Measurements from ENCODE around the gene YBX2.

YBX2 gene

GRCh38 chr17:7322520-7323194, 28.2 kb upstream of the YBX2 start:
- no peak for DNase-seq

GRCh38 chr17:7321466-7321865, 27.0 kb upstream of the YBX2 start:
- no peak for DNase-seq

GRCh38 chr17:7318121-7318860, 23.9 kb upstream of the YBX2 start:
- no peak for DNase-seq

GRCh38 chr17:7317161-7317803, 22.8 kb upstream of the YBX2 start:
- no peak for DNase-seq

GRCh38 chr17:7315570-7316235, 21.3 kb upstream of the YBX2 start:
- DNase-seq = no peak

GRCh38 chr17:7314719-7315569, 20.5 kb upstream of the YBX2 start, which contains the start of gene GPS2:
TSS of gene GPS2 (minus strand) at chr17:7315360. CDS start at chr17:7315052, 308 bp downstream.
- peak; percentile 63 to 78 for DNase-seq

- DNase-seq = no peak
Measured at GRCh38 chr17:7313890-7314718, 19.7 kb upstream of the YBX2 start.

- DNase-seq = peak in 1 of 2 experiments; percentile 11
Measured at GRCh38 chr17:7313088-7313889, 18.9 kb upstream of the YBX2 start.

- no peak for DNase-seq
Measured at GRCh38 chr17:7312432-7313087, 18.1 kb upstream of the YBX2 start.

- DNase-seq = no peak
Measured at GRCh38 chr17:7311110-7311705, 16.8 kb upstream of the YBX2 start.

- no peak for DNase-seq
Measured at GRCh38 chr17:7309628-7310027, 15.2 kb upstream of the YBX2 start.

- peak; percentile 58 to 84 for DNase-seq
Measured at GRCh38 chr17:7308625-7309433, 14.4 kb upstream of the YBX2 start.

GRCh38 chr17:7307686-7308624, 13.5 kb upstream of the YBX2 start:
- no peak for DNase-seq

- DNase-seq = peak; percentile 100
Measured at GRCh38 chr17:7306911-7307685, 12.7 kb upstream of the YBX2 start, which contains the start of gene EIF5A. TSS of gene EIF5A (plus strand) at chr17:7307628. CDS start at chr17:7309636, 2,008 bp downstream.

GRCh38 chr17:7304179-7304578, 9.7 kb upstream of the YBX2 start:
- no peak for DNase-seq

- DNase-seq = peak; percentile 34 to 62
Measured at GRCh38 chr17:7296189-7296861, 1.9 kb upstream of the YBX2 start.

Data from SW 1271 (cell line).